ENCODE measurements around the gene CKAP5. TPM values are rescaled to one million over a fixed set of nuclear protein-coding genes. Genes with fewer than 3 reads are reported as not detected.

The CKAP5 gene
- total RNA-seq, 1 donor from 2014 or later = 58.0 TPM

DNA sequence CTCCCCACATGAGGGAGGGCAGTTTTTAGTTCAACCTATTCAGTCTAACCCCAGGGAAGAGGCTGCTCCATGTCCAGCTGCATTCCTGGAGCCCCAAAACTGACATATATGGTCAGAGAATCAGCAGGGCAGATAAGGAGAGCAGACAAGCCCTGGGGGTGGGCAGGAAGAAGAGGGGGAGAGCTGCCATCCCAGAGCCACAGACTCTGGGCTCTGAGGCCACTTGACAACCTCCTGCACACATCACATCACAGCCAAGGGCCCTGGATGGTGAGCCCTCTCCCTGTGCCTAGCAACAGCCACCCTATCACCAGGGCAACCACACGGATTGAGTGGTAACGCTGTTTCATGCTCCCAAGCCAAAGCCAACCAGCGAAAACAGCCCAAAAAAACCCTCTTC is 148.8 kb downstream of the CKAP5 start:
- DNase-seq = no peak

DNA sequence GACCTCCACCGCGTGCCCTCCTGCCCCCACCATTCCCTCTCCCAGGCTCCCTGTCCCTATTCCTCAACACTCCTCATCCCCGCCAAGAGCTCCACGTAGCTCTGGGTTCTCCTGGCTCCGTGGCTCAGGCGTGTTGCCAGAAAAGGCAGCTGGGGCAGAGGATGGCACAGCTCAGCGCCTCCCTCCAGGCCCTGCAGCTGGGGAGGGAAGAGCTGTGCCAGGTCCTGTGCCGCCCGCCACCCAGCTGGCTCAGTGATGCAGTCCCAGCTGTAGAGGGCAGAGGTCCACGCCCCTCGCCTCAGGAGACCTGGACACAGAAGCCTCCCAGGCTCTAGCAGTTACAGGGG is 149.9 kb downstream of the CKAP5 start:
- DNase-seq = no peak

DNA sequence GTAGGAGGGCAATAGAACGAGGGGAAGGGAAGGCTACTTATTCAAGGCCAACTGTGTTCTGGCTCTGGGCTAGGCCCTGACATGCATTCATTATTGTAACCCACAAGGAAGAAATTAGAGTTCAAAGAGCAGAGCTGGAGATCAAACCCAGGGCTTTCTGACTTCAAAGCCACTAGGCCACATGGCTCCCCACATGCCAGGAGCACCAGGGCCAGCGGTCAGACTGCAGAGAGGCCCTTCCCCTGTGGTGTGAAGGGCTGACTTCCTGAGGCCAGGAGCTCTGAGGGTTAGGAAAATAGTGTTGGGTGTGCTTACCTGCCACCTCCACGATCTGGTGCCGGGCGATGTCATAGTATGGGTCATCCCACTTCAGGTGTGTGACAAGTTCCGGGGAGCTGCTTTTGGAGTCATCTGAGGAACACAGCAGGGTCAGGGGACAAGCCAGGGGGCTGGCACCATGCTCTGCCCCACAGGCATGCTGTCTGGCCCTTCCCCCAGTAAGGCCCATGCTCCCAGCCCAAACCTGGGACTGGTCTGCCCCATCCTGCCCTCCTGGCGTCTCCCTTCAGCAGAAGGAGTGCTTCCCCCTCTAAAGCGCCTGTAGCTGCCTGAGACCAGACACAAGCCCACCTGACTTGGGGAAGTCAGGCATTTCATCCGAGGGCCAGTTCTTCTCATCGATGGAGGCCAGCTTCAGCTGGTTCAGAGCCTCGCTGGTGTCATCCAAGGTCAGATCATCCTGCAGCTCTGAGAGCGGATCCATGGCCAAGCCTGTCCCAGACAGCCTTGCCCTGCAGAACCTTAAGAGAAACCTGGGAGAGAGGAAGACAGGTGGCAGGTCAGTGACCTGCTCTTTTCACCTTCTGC is 150.5 kb downstream of the CKAP5 start:
- DNase-seq = no peak

DNA sequence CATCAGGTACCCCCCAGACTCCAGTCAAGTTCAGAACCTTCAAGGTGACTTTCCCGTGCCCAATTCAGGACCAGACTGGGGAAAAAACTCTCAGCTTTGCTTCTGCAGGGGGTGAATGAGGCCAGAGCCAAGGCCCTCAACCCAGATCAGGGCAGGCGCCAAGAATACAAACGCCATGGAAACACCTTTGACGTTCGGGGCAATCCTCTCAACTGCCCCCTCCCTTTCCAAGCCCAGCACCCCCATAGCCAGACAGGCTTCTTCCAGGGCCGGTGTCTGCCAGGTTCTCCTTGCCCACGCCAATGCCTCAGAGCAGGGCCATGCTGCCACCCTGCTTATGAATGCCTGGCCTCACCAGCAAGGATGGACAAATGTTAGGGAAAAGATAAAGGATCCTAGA is 151.5 kb downstream of the CKAP5 start:
- no peak for DNase-seq

DNA sequence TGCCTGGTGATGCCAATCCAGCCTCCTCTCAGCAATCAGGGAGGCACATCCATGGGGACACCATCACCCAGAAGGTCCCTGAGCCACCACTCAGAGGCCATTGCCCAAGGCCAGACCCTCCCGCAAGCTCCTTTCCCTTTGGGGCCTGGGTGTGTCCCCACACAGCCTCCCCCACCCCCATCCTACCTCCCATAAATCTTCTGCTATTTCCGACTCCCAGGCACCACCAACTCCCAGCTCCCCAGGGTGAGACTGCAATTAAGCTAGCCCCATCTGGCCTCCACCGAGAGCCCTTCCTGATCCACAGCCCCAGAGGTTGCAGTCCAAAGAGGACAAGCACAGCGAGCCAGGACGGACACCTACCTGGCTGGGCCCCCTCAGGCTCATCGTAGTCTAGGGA is 152.0 kb downstream of the CKAP5 start:
- no peak for DNase-seq

DNA sequence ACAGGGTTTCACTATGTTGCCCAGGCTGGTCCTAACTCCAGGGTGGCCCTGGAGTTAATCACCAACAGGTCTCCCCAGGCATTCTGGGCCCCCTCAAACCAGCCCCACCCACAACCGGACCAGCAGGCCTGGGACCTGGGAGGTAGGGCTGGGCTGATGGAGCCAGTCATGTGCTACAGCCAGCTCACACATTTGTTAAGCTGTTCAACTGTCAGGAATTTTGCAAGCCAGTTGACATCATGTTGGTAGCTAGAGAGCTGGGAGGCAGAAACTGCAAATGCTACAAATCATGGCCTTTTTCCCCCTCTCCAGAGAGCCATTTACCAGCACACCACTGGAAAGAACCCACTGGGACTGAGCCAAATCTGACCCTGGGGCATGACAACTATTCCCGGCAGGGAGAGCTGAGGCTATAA is 152.5 kb downstream of the CKAP5 start:
- no peak for DNase-seq

Other genes starting within 250 kb of the CKAP5 start
- gene HARBI1, start 229.1 kb downstream of the CKAP5 start, total RNA-seq = 3.7 and 5.8 TPM in 2 replicates
- 57.7 and 67.3 TPM in 2 replicates for gene ATG13, start 228.7 kb downstream of the CKAP5 start, total RNA-seq
- 21.6 and 35.4 TPM in 2 replicates for gene ARHGAP1, start 145.7 kb downstream of the CKAP5 start, total RNA-seq
- 7.9 and 8.7 TPM in 2 replicates for gene ZNF408, start 145.2 kb downstream of the CKAP5 start, total RNA-seq
- gene F2, start 127.1 kb downstream of the CKAP5 start, total RNA-seq = not detected in 2 replicates
- 1.4 and 2.2 TPM in 2 replicates for gene LRP4, start 72.3 kb upstream of the CKAP5 start, total RNA-seq
- gene CSTPP1, start 90.5 kb upstream of the CKAP5 start, total RNA-seq = 8.5 and 11.7 TPM in 2 replicates

All from dermis blood vessel endothelial cell (primary cell).